Osteocyte (in vitro differentiated cells): ENCODE results near the gene LETM1. TPM values are rescaled to one million over a fixed set of nuclear protein-coding genes. Genes with fewer than 3 reads are reported as not detected.

ENCODE experiments used
- DNase-seq: peaks from one replicate; pipeline ENCODE4 v3.0.0; 2021; ENCODE audit warnings: mixed read lengths; ENCODE audit not compliant: unreplicated experiment; ENCODE audit errors: extremely low spot score
- H3K27ac Mint-ChIP-seq: one replicate; pipeline ENCODE4 v1.8.0; 2021; ENCODE audit warnings: mild to moderate bottlenecking, mixed read lengths; ENCODE audit not compliant: unreplicated experiment
- H3K27me3 Mint-ChIP-seq: one replicate; pipeline ENCODE4 v1.8.0; 2021; ENCODE audit warnings: mixed read lengths; ENCODE audit not compliant: unreplicated experiment
- H3K36me3 Mint-ChIP-seq: one replicate; pipeline ENCODE4 v1.8.0; 2021; ENCODE audit warnings: mixed read lengths; ENCODE audit not compliant: unreplicated experiment
- H3K4me1 Mint-ChIP-seq: one replicate; pipeline ENCODE4 v1.8.0; 2021; ENCODE audit warnings: mixed read lengths; ENCODE audit not compliant: unreplicated experiment
- H3K4me3 Mint-ChIP-seq: one replicate; pipeline ENCODE4 v1.8.0; 2021; ENCODE audit warnings: mild to moderate bottlenecking, moderate library complexity, mixed read lengths; ENCODE audit not compliant: unreplicated experiment
- H3K9me3 Mint-ChIP-seq: one replicate; pipeline ENCODE4 v1.8.0; 2021; ENCODE audit warnings: mixed read lengths; ENCODE audit not compliant: unreplicated experiment
- CTCF ChIP-seq: fragments of 200-600 bp; sonication (generic); IDR thresholded peaks from 2 replicates; pipeline ENCODE4 v1.5.0; 2021; ENCODE audit warnings: antibody characterized with exemption, mild to moderate bottlenecking, moderate library complexity
- total RNA-seq: library from RNA; stranded (reverse); gene quantifications from 2 replicates; pipeline ENCODE4 v1.2.1, GENCODE V29; 2021

The LETM1 gene
- total RNA-seq, 1 donor from 2014 or later = 48.2 TPM

- Mint-ChIP-seq H3K9me3 (no peaks in the 10 kb centered on the region), H3K27me3 (no peaks in the 10 kb centered on the region), H3K36me3 (peaks cover 17% of the 10 kb centered on the region), H3K4me3 (no peak overlapping the region), H3K27ac (no peak overlapping the region), H3K4me1 (peaks cover 7% of the 10 kb centered on the region)
- TF ChIP-seq CTCF = no peak
- no peak for DNase-seq
Measured at GRCh38 chr4:1901127-1901526, 45.2 kb upstream of the LETM1 start.

- Mint-ChIP-seq H3K27ac (no peak overlapping the region), H3K27me3 (no peaks in the 10 kb centered on the region), H3K4me3 (no peak overlapping the region), H3K9me3 (no peaks in the 10 kb centered on the region), H3K4me1 (peaks cover 7% of the 10 kb centered on the region), H3K36me3 (peaks cover 17% of the 10 kb centered on the region)
- no peak for DNase-seq
- no peak for TF ChIP-seq CTCF
Measured at GRCh38 chr4:1900624-1901023, 44.7 kb upstream of the LETM1 start.

GRCh38 chr4:1900087-1900433 lies 44.1 kb upstream of the LETM1 start:
- H3K27ac Mint-ChIP-seq = no peak overlapping the region

GRCh38 chr4:1899149-1900086 lies 43.5 kb upstream of the LETM1 start:
- Mint-ChIP-seq H3K36me3 (peaks cover 12% of the 10 kb centered on the region), H3K27ac (peak overlapping the region; percentile 79), H3K9me3 (no peaks in the 10 kb centered on the region), H3K27me3 (no peaks in the 10 kb centered on the region), H3K4me3 (no peak overlapping the region), H3K4me1 (peaks cover 15% of the 10 kb centered on the region)
- peak; percentile 87 for DNase-seq
- peak; percentile 88 for TF ChIP-seq CTCF

More at GRCh38 chr4:1900087-1900433, 44.1 kb upstream of the LETM1 start:
- Mint-ChIP-seq H3K4me1 (peaks cover 12% of the 10 kb centered on the region), H3K36me3 (peaks cover 16% of the 10 kb centered on the region), H3K27me3 (no peaks in the 10 kb centered on the region), H3K4me3 (no peak overlapping the region), H3K9me3 (no peaks in the 10 kb centered on the region)
- DNase-seq = no peak
- no peak for TF ChIP-seq CTCF

- Mint-ChIP-seq H3K27me3 (no peaks in the 10 kb centered on the region), H3K9me3 (no peaks in the 10 kb centered on the region), H3K4me3 (no peak overlapping the region), H3K27ac (peak overlapping the region; percentile 79), H3K4me1 (peaks cover 15% of the 10 kb centered on the region), H3K36me3 (peaks cover 12% of the 10 kb centered on the region)
- no peak for TF ChIP-seq CTCF
- no peak for DNase-seq
Measured at GRCh38 chr4:1898681-1899080, 42.7 kb upstream of the LETM1 start.
